DND-41 (cell line): ENCODE data around the gene PPFIA2.
A peak's percentile ranks its signal among the peaks of the same experiment; 100 is the strongest.

Experiments
- ATAC-seq: fragments of 200-7000 bp; cut with Tn5 transposase; 3 replicates; pipeline ENCODE4 v1.9.1; 2021; ENCODE audit warnings: low read depth; ENCODE audit not compliant: insufficient read depth
- DNase-seq: peaks from one replicate; pipeline ENCODE4 v3.0.0-alpha.2; 2020
- H2AFZ ChIP-seq: 2 replicates; pipeline ENCODE4 v1.6.0; 2012; ENCODE audit warnings: low read depth, low read length
- H3K27ac ChIP-seq: 2 replicates; pipeline ENCODE4 v1.5.1; 2012; ENCODE audit warnings: low read length, inconsistent platforms
- H3K27me3 ChIP-seq: fragments of 200-600 bp; sonication (generic); 2 replicates; pipeline ENCODE4 v1.6.0; 2012; ENCODE audit warnings: low read length, mild to moderate bottlenecking, inconsistent platforms; ENCODE audit not compliant: insufficient read depth, poor library complexity
- H3K36me3 ChIP-seq: 2 replicates; pipeline ENCODE4 v1.5.1; 2012; ENCODE audit warnings: low read length, inconsistent platforms; ENCODE audit not compliant: insufficient read depth
- H3K4me1 ChIP-seq: 2 replicates; pipeline ENCODE4 v1.5.1; 2012; ENCODE audit warnings: mild to moderate bottlenecking, low read length; ENCODE audit not compliant: insufficient read depth
- H3K4me2 ChIP-seq: 2 replicates; pipeline ENCODE4 v1.6.0; 2012; ENCODE audit warnings: mild to moderate bottlenecking, moderate library complexity, low read length, inconsistent platforms; ENCODE audit not compliant: insufficient read depth
- H3K4me3 ChIP-seq, 2 experiments: fragments of 200-600 bp in 1 of 2; shearing (Covaris generic) in 1 of 2; 2 replicates each; pipeline ENCODE4 v1.5.1; 2012 to 2016; ENCODE audit warnings: inconsistent platforms in 2 of 2, low read length in 2 of 2, mild to moderate bottlenecking in 2 of 2, low read depth in 1 of 2, moderate library complexity in 1 of 2
- H3K79me2 ChIP-seq: 2 replicates; pipeline ENCODE4 v1.6.0; 2012; ENCODE audit warnings: low read length, inconsistent platforms; ENCODE audit not compliant: insufficient read depth
- H3K9ac ChIP-seq: 2 replicates; pipeline ENCODE4 v1.6.0; 2012; ENCODE audit warnings: low read depth, mild to moderate bottlenecking, inconsistent platforms, low read length, moderate library complexity
- H3K9me3 ChIP-seq: 2 replicates; pipeline ENCODE4 v1.5.1; 2012; ENCODE audit warnings: low read length, moderate library complexity, mild to moderate bottlenecking, inconsistent platforms; ENCODE audit not compliant: insufficient read depth, severe bottlenecking
- H4K20me1 ChIP-seq: 2 replicates; pipeline ENCODE4 v1.6.0; 2012; ENCODE audit warnings: low read length; ENCODE audit not compliant: insufficient read depth
- CTCF ChIP-seq: IDR thresholded peaks from 2 replicates; pipeline ENCODE4 v1.5.1; 2012; ENCODE audit warnings: borderline replicate concordance, low read length, moderate library complexity, mild to moderate bottlenecking; ENCODE audit not compliant: poor library complexity, severe bottlenecking; ENCODE audit errors: extremely low read depth
- EZH2 ChIP-seq: IDR thresholded peaks from 3 replicates; pipeline ENCODE4 v1.6.1; 2012; ENCODE audit warnings: borderline replicate concordance, low read depth, mild to moderate bottlenecking, moderate library complexity, low read length, inconsistent platforms; ENCODE audit not compliant: severe bottlenecking

PPFIA2 gene

GRCh38 chr12:81450920-81451739 is 308.0 kb downstream of the PPFIA2 start:
- Histone ChIP-seq H3K36me3 (no peaks in the 10 kb centered on the region), H2AFZ (no peak overlapping the region), H3K4me3 (no peak overlapping the region), H3K79me2 (no peaks in the 10 kb centered on the region), H3K4me2 (no peak overlapping the region), H3K9ac (no peak overlapping the region), H3K4me1 (no peaks in the 10 kb centered on the region), H3K27ac (no peak overlapping the region), H3K9me3 (no peaks in the 10 kb centered on the region), H3K27me3 (no peaks in the 10 kb centered on the region), H4K20me1 (no peaks in the 10 kb centered on the region)
- TF ChIP-seq EZH2, result no peak
- peak; percentile 62 for TF ChIP-seq CTCF
- peak; percentile 5 for DNase-seq
- ATAC-seq, result peak; percentile 47; the same call in 1 of the 3 replicates

GRCh38 chr12:81441629-81442028 is 317.5 kb downstream of the PPFIA2 start:
- Histone ChIP-seq H3K4me2 (no peak overlapping the region), H3K79me2 (no peaks in the 10 kb centered on the region), H3K4me3 (no peak overlapping the region), H4K20me1 (no peaks in the 10 kb centered on the region), H3K4me1 (no peaks in the 10 kb centered on the region), H3K9ac (no peak overlapping the region), H3K36me3 (no peaks in the 10 kb centered on the region), H3K27ac (no peak overlapping the region), H2AFZ (no peak overlapping the region), H3K9me3 (no peaks in the 10 kb centered on the region), H3K27me3 (no peaks in the 10 kb centered on the region)
- TF ChIP-seq EZH2 (no peak), CTCF (no peak)
- no peak for DNase-seq
- ATAC-seq, result no peak

GRCh38 chr12:81440001-81440400 is 319.1 kb downstream of the PPFIA2 start:
- Histone ChIP-seq H3K4me3 (no peak overlapping the region), H3K36me3 (no peaks in the 10 kb centered on the region), H3K9me3 (no peaks in the 10 kb centered on the region), H3K9ac (no peak overlapping the region), H2AFZ (no peak overlapping the region), H4K20me1 (no peaks in the 10 kb centered on the region), H3K4me1 (no peaks in the 10 kb centered on the region), H3K27ac (no peak overlapping the region), H3K4me2 (no peak overlapping the region), H3K79me2 (no peaks in the 10 kb centered on the region), H3K27me3 (no peaks in the 10 kb centered on the region)
- TF ChIP-seq CTCF, result no peak
- TF ChIP-seq EZH2, result no peak
- ATAC-seq (no peak), DNase-seq (no peak)
